ENCODE data around the gene KCNG1. TPM values are rescaled to one million over a fixed set of nuclear protein-coding genes. Genes with fewer than 3 reads are reported as not detected.

The KCNG1 gene
- total and polyA plus RNA-seq, 2 donors (not counting 1 experiment from before 2014, with no cell fraction given): 16.9 to 57.7 TPM

DNA sequence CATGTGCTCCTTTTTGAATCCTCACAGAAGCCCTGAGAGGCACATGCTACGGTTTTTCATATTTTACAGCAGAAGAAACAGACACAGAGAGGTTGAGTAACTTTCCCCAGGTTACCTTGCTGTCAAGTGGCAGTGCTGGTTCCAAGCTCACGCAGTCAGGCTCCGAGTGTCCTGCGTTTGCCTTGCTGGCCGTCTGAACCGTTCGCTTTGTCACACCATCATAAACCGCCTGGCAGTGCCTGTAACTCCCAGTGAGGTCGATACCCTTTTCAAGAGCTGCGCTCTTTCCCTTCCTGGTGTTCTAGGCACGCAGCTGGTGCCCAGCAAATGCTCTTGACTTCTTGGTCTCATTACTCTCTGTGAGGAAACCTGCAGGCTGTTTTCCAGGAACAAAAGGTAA is 31.3 kb upstream of the KCNG1 start:
- no peaks in the 10 kb centered on the region for H3K79me2 ChIP-seq (ENCODE audit: control insufficient read depth, insufficient read depth, low read length)
- no peak overlapping the region for H2AFZ ChIP-seq (ENCODE audit: insufficient read depth, low read depth, low read length, poor library complexity, severe bottlenecking)
- H3K9me3 Mint-ChIP-seq (ENCODE audit: insufficient read depth): no peaks in the 10 kb centered on the region
- TF ChIP-seq, protein P1, sequence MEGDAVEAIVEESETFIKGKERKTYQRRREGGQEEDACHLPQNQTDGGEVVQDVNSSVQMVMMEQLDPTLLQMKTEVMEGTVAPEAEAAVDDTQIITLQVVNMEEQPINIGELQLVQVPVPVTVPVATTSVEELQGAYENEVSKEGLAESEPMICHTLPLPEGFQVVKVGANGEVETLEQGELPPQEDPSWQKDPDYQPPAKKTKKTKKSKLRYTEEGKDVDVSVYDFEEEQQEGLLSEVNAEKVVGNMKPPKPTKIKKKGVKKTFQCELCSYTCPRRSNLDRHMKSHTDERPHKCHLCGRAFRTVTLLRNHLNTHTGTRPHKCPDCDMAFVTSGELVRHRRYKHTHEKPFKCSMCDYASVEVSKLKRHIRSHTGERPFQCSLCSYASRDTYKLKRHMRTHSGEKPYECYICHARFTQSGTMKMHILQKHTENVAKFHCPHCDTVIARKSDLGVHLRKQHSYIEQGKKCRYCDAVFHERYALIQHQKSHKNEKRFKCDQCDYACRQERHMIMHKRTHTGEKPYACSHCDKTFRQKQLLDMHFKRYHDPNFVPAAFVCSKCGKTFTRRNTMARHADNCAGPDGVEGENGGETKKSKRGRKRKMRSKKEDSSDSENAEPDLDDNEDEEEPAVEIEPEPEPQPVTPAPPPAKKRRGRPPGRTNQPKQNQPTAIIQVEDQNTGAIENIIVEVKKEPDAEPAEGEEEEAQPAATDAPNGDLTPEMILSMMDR (IDR thresholded peaks at IDR 0.05): no peak
- TF ChIP-seq EZH2 (IDR thresholded peaks at IDR 0.05; ENCODE audit: borderline replicate concordance, insufficient read depth, low read depth, low read length, poor library complexity, severe bottlenecking): no peak
- no peak overlapping the region for H3K4me2 ChIP-seq (replicated peaks; ENCODE audit: low read depth, low read length, poor library complexity, severe bottlenecking)
- no peak overlapping the region for H3K27ac Mint-ChIP-seq
- 88% methylated on average over 11 of the region's 11 CpGs for WGBS (ENCODE audit: insufficient coverage)
- CTCF ChIA-PET: no interaction called here
- peaks cover 0 to 8% (median 3%) of the 10 kb centered on the region in 3 donors for H3K9me3 ChIP-seq (ENCODE audit: control extremely low read depth in 1 of 3, control insufficient read depth in 2 of 3, insufficient read depth in 1 of 3, low read length in 2 of 3)
- DNase-seq (no peak), ATAC-seq (ENCODE audit: low read depth) (no peak)
- H3K4me3 Mint-ChIP-seq: no peak overlapping the region
- no peaks in the 10 kb centered on the region for H3K4me1 ChIP-seq (ENCODE audit: control insufficient read depth in 2 of 2, insufficient read depth in 2 of 2, low read length in 2 of 2)
- POLR2A ChIA-PET: interaction anchor here (0.5 kb wide), 1 partner anchor 11 kb away, joined by 3 read pairs; no protein-coding TSS in a partner anchor
- intact Hi-C loops (cut with micrococcal nuclease): no loop called here
- no peak overlapping the region for H3K4me3 ChIP-seq (ENCODE audit: control extremely low read depth in 1 of 5, extremely low read depth in 1 of 5, insufficient read depth in 1 of 5, low read depth in 2 of 5, low read length in 4 of 5)
- H3K27me3 Mint-ChIP-seq: peaks cover 56% of the 10 kb centered on the region
- H3K36me3 ChIP-seq (replicated peaks in 1 of 2; ENCODE audit: control extremely low read depth in 1 of 2, control insufficient read depth in 1 of 2, extremely low read depth in 1 of 2, insufficient read depth in 2 of 2, low read length in 1 of 2): no peaks in the 10 kb centered on the region
- peaks cover 0 to 14% (median 0%) of the 10 kb centered on the region in 4 experiments for H3K27me3 ChIP-seq (replicated peaks in 1 of 4; ENCODE audit: control extremely low read depth in 1 of 4, control insufficient read depth in 3 of 4, insufficient read depth in 4 of 4, low read length in 3 of 4)
- H3K27ac ChIP-seq (ENCODE audit: low read length in 2 of 2): no peak overlapping the region
- no peaks in the 10 kb centered on the region for H3K4me1 Mint-ChIP-seq
- H4K20me1 ChIP-seq (ENCODE audit: control insufficient read depth, insufficient read depth, low read length, poor library complexity, severe bottlenecking): no peaks in the 10 kb centered on the region
- no peak overlapping the region for H3K9ac ChIP-seq (ENCODE audit: low read length)

DNA sequence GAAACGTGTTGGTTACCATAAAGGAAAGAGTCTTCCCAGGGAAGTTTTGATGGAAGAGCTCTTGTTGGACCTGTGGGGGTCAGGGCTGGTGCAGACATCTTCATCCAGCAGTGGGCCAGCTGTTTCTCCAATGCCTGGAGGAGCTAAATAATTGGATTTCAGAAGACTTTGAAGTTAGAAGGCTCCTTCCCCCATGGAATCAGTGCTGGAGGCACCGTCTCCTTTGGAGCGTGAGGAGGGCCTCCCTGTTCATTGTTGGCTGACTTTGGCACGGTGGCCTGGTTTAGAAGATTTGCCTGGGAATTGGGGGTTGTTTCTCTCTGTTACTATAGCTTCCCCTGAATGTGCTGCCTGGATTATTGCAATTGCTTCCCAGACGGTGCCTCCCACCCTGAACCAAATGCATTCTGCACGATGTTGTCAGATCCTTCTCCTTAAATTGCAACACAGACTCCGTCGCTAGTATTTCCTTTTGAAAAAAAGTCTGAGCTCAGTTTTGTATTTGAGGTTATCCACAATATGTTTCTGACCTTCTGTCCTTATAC is 27.7 kb upstream of the KCNG1 start:
- no peaks in the 10 kb centered on the region for H3K36me3 ChIP-seq (replicated peaks in 1 of 2; ENCODE audit: control extremely low read depth in 1 of 2, control insufficient read depth in 1 of 2, extremely low read depth in 1 of 2, insufficient read depth in 2 of 2, low read length in 1 of 2)
- CTCF ChIA-PET: interaction anchor here (1.2 kb wide), 1 partner anchor 78 kb away, joined by 3 read pairs; no protein-coding TSS in a partner anchor
- H3K4me2 ChIP-seq (replicated peaks; ENCODE audit: low read depth, low read length, poor library complexity, severe bottlenecking): no peak overlapping the region
- H3K4me1 ChIP-seq (ENCODE audit: control insufficient read depth in 2 of 2, insufficient read depth in 2 of 2, low read length in 2 of 2): no peaks in the 10 kb centered on the region
- POLR2A ChIA-PET: no interaction called here
- no peak overlapping the region for H3K27ac Mint-ChIP-seq
- DNase-seq (no peak), ATAC-seq (ENCODE audit: low read depth) (no peak)
- H3K27me3 ChIP-seq (replicated peaks in 1 of 4; ENCODE audit: control extremely low read depth in 1 of 4, control insufficient read depth in 3 of 4, insufficient read depth in 4 of 4, low read length in 3 of 4): peaks cover 0 to 7% (median 0%) of the 10 kb centered on the region in 4 experiments
- H3K27me3 Mint-ChIP-seq: peaks cover 42% of the 10 kb centered on the region
- no peak overlapping the region for H3K27ac ChIP-seq (ENCODE audit: low read length in 2 of 2)
- WGBS (ENCODE audit: insufficient coverage): 57% methylated on average over 5 of the region's 8 CpGs
- H3K4me3 ChIP-seq (ENCODE audit: control extremely low read depth in 1 of 5, extremely low read depth in 1 of 5, insufficient read depth in 1 of 5, low read depth in 2 of 5, low read length in 4 of 5): no peak overlapping the region
- no peaks in the 10 kb centered on the region for H3K79me2 ChIP-seq (ENCODE audit: control insufficient read depth, insufficient read depth, low read length)
- TF ChIP-seq, protein P1 (IDR thresholded peaks at IDR 0.05): no peak
- TF ChIP-seq EZH2 (IDR thresholded peaks at IDR 0.05; ENCODE audit: borderline replicate concordance, insufficient read depth, low read depth, low read length, poor library complexity, severe bottlenecking): no peak
- H2AFZ ChIP-seq (ENCODE audit: insufficient read depth, low read depth, low read length, poor library complexity, severe bottlenecking): no peak overlapping the region
- no peak overlapping the region for H3K9ac ChIP-seq (ENCODE audit: low read length)
- intact Hi-C loops (cut with micrococcal nuclease): no loop called here
- no peaks in the 10 kb centered on the region for H3K9me3 Mint-ChIP-seq (ENCODE audit: insufficient read depth)
- H4K20me1 ChIP-seq (ENCODE audit: control insufficient read depth, insufficient read depth, low read length, poor library complexity, severe bottlenecking): no peaks in the 10 kb centered on the region
- peaks cover 0 to 9% (median 2%) of the 10 kb centered on the region in 3 donors for H3K9me3 ChIP-seq (ENCODE audit: control extremely low read depth in 1 of 3, control insufficient read depth in 2 of 3, insufficient read depth in 1 of 3, low read length in 2 of 3)
- no peak overlapping the region for H3K4me3 Mint-ChIP-seq
- H3K4me1 Mint-ChIP-seq: no peaks in the 10 kb centered on the region
